GM23338 (cell line): Measurements from ENCODE around the gene AKR1C1. TPM values are rescaled to one million over a fixed set of nuclear protein-coding genes. Genes with fewer than 3 reads are reported as not detected.
"Not testable (repeated sequence)": the region's sequence is repeated elsewhere in the genome, so short reads cannot be mapped to it uniquely, and the experiment has no call there.

Experiments used
- ATAC-seq: fragments of 200-7000 bp; cut with Tn5 transposase; 3 replicates; pipeline ENCODE4 v1.9.1; 2020
- DNase-seq: peaks from one replicate; pipeline ENCODE4 v3.0.0-alpha.2; 2015; ENCODE audit warnings: low spot score
- H2AFZ ChIP-seq: fragments of 200-600 bp; sonication (generic); 2 replicates; pipeline ENCODE4 v1.8.0; 2016; ENCODE audit warnings: antibody characterized with exemption, mild to moderate bottlenecking, moderate library complexity
- H3F3A ChIP-seq: fragments of 200-600 bp; sonication (generic); replicated peaks from 2 replicates; pipeline ENCODE4 v1.8.0; 2017; ENCODE audit warnings: antibody characterized with exemption, mixed run types, low read depth
- H3K27ac ChIP-seq: fragments of 200-600 bp; sonication (generic); 2 replicates; pipeline ENCODE4 v1.6.1; 2016; ENCODE audit warnings: low read depth
- H3K27me3 ChIP-seq: fragments of 200-600 bp; sonication (generic); 2 replicates; pipeline ENCODE4 v1.8.0; 2016; ENCODE audit warnings: mild to moderate bottlenecking, mixed run types, moderate library complexity; ENCODE audit not compliant: insufficient read depth
- H3K36me3 ChIP-seq: fragments of 200-600 bp; sonication (generic); 2 replicates; pipeline ENCODE4 v1.8.0; 2016; ENCODE audit warnings: mild to moderate bottlenecking; ENCODE audit not compliant: insufficient read depth
- H3K4me1 ChIP-seq: fragments of 200-600 bp; sonication (generic); 2 replicates; pipeline ENCODE4 v1.8.0; 2016; ENCODE audit warnings: mild to moderate bottlenecking, moderate library complexity; ENCODE audit not compliant: insufficient read depth
- H3K4me2 ChIP-seq: fragments of 200-600 bp; sonication (generic); 2 replicates; pipeline ENCODE4 v1.7.1; 2017; ENCODE audit warnings: mixed run types
- H3K4me3 ChIP-seq: fragments of 200-600 bp; sonication (generic); 2 replicates; pipeline ENCODE4 v1.6.1; 2016; ENCODE audit warnings: mixed run types
- H3K79me2 ChIP-seq: fragments of 200-600 bp; sonication (generic); replicated peaks from 2 replicates; pipeline ENCODE4 v1.8.0; 2017; ENCODE audit warnings: mild to moderate bottlenecking; ENCODE audit not compliant: insufficient read depth
- H3K9me2 ChIP-seq: fragments of 200-600 bp; sonication (generic); 2 replicates; pipeline ENCODE4 v1.8.0; 2017; ENCODE audit not compliant: insufficient read depth
- H4K20me1 ChIP-seq: fragments of 200-600 bp; sonication (generic); replicated peaks from 2 replicates; pipeline ENCODE4 v1.8.0; 2017; ENCODE audit warnings: mild to moderate bottlenecking; ENCODE audit not compliant: insufficient read depth
- H3K27ac Mint-ChIP-seq: 2 replicates; pipeline ENCODE4 v1.8.0; 2020; ENCODE audit warnings: inconsistent platforms, mild to moderate bottlenecking, moderate library complexity, mixed read lengths
- H3K27me3 Mint-ChIP-seq: 3 replicates; pipeline ENCODE4 v1.8.0; 2022; ENCODE audit warnings: low read depth, mild to moderate bottlenecking, moderate library complexity, mixed read lengths, inconsistent platforms; ENCODE audit not compliant: insufficient read depth, poor library complexity
- H3K36me3 Mint-ChIP-seq: 3 replicates; pipeline ENCODE4 v1.8.0; 2021; ENCODE audit warnings: low read depth, mild to moderate bottlenecking, inconsistent platforms, moderate library complexity, mixed read lengths
- H3K4me1 Mint-ChIP-seq: 3 replicates; pipeline ENCODE4 v1.8.0; 2020; ENCODE audit warnings: mild to moderate bottlenecking, inconsistent platforms, mixed read lengths
- H3K4me3 Mint-ChIP-seq: 3 replicates; pipeline ENCODE4 v1.8.0; 2021; ENCODE audit warnings: moderate library complexity, mild to moderate bottlenecking, inconsistent platforms, mixed read lengths
- H3K9me3 Mint-ChIP-seq: 3 replicates; pipeline ENCODE4 v1.8.0; 2020; ENCODE audit warnings: moderate library complexity, mild to moderate bottlenecking, inconsistent platforms, mixed read lengths
- CREB1 ChIP-seq: fragments of 250-450 bp; sonication (Bioruptor Pico); IDR thresholded peaks from 2 replicates; pipeline ENCODE4 v1.5.0; 2020; ENCODE audit warnings: low read depth, mild to moderate bottlenecking, moderate library complexity
- CTCF ChIP-seq, 2 experiments: fragments of 200-600 bp in 1 of 2; sonication (generic) in 1 of 2; conservative IDR thresholded peaks; 2 replicates each; pipeline versions ENCODE4 v1.5.1 to v1.6.1; 2016 to 2017; ENCODE audit warnings: antibody characterized with exemption in 2 of 2, low read depth in 2 of 2, mild to moderate bottlenecking in 2 of 2, moderate library complexity in 1 of 2
- ETS1 ChIP-seq: IDR thresholded peaks from 2 replicates; pipeline ENCODE4 v1.6.1; 2016; ENCODE audit warnings: antibody characterized with exemption
- EZH2 ChIP-seq: fragments of 200-600 bp; sonication (generic); IDR thresholded peaks from one replicate; pipeline ENCODE4 v1.8.0; 2017; ENCODE audit warnings: antibody characterized with exemption, mild to moderate bottlenecking, low read depth; ENCODE audit not compliant: unreplicated experiment
- EZH2phosphoT487 ChIP-seq: fragments of 200-600 bp; sonication (generic); IDR thresholded peaks from one replicate; pipeline ENCODE4 v1.8.1; 2018; ENCODE audit warnings: antibody characterized with exemption; ENCODE audit not compliant: unreplicated experiment
- NANOG ChIP-seq: IDR thresholded peaks from 2 replicates; pipeline ENCODE4 v1.6.1; 2016; ENCODE audit warnings: antibody characterized with exemption, borderline replicate concordance
- POLR2AphosphoS5 ChIP-seq: IDR thresholded peaks from 2 replicates; pipeline ENCODE4 v1.6.1; 2016; ENCODE audit warnings: antibody characterized with exemption, low read depth
- STAT1 ChIP-seq: IDR thresholded peaks from one replicate; pipeline ENCODE4 v1.6.1; 2016; ENCODE audit warnings: antibody characterized with exemption; ENCODE audit not compliant: unreplicated experiment
- ZNF331 ChIP-seq: fragments of 250-450 bp; sonication (Bioruptor Pico); IDR thresholded peaks from 2 replicates; pipeline ENCODE4 v1.5.0; 2020; ENCODE audit warnings: low read depth, mild to moderate bottlenecking, moderate library complexity
- polyA plus RNA-seq: library from polyadenylated mRNA; unstranded; fragments of >200 nt; fragmentation: Nextera tagmentation; extraction: Ambion mirVana; gene quantifications from 2 replicates; pipeline ENCODE4 v1.2.1, GENCODE V29; 2016
- total RNA-seq: library from RNA; depleted of rRNA; stranded (reverse); fragments of >200 nt; shearing (Covaris generic); gene quantifications from 2 replicates; pipeline ENCODE4 v1.2.3, GENCODE V29; 2014

AKR1C1 gene
- total and polyA plus RNA-seq, 2 experiments from 2014 or later = 2.6 to 5.1 TPM

GRCh38 chr10:4947635-4948596 is 15.3 kb upstream of the AKR1C1 start:
- TF ChIP-seq CTCF (conservative IDR thresholded peaks at IDR 0.05; ENCODE audit: low read depth in 2 of 2) (no peak), POLR2AphosphoS5 (no peak)
- H3K27me3 ChIP-seq = no peaks in the 10 kb centered on the region
- 0 out of 2 replicates have a peak, but pooled peaks cover 2% of the 10 kb centered on the region for H3F3A ChIP-seq
- H3K4me3 Mint-ChIP-seq = no peak overlapping the region
- no peaks in the 10 kb centered on the region for H3K36me3 ChIP-seq
- 0 out of 2 replicates have a peak overlapping the region, but pooled peaks have one; percentile 23 for H2AFZ ChIP-seq
- peaks cover 2% of the 10 kb centered on the region; the same call in 2 of the 3 replicates for H3K9me3 Mint-ChIP-seq
- H3K79me2 ChIP-seq = no peaks in the 10 kb centered on the region
- H3K27me3 Mint-ChIP-seq = no peaks in the 10 kb centered on the region
- H3K4me1 Mint-ChIP-seq = peaks cover 50% of the 10 kb centered on the region
- no peaks in the 10 kb centered on the region for H4K20me1 ChIP-seq
- no peak overlapping the region for H3K27ac ChIP-seq
- ATAC-seq = no peak
- no peaks in the 10 kb centered on the region; the same call in 2 of the 3 replicates for H3K36me3 Mint-ChIP-seq
- peaks cover 43% of the 10 kb centered on the region for H3K4me1 ChIP-seq
- H3K27ac Mint-ChIP-seq = no peak overlapping the region
- peak overlapping the region; percentile 7; the same call in 1 of the 2 replicates for H3K4me2 ChIP-seq
- peaks cover 28% of the 10 kb centered on the region for H3K9me2 ChIP-seq
- no peak overlapping the region for H3K4me3 ChIP-seq
- DNase-seq = no peak

- H3K79me2 ChIP-seq, H3K27ac Mint-ChIP-seq, H4K20me1 ChIP-seq, H3F3A ChIP-seq, H3K36me3 ChIP-seq, H3K27ac ChIP-seq, H3K36me3 Mint-ChIP-seq, H3K27me3 ChIP-seq, H3K27me3 Mint-ChIP-seq, DNase-seq, H2AFZ ChIP-seq, H3K4me3 ChIP-seq, H3K4me3 Mint-ChIP-seq, H3K9me3 Mint-ChIP-seq, ATAC-seq, H3K4me2 ChIP-seq: not testable (repeated sequence)
- H3K4me1 Mint-ChIP-seq = peaks cover 25% of the 10 kb centered on the region; the same call in 2 of the 3 replicates
- Histone ChIP-seq H3K4me1 (peaks cover 19% of the 10 kb centered on the region), H3K9me2 (peaks cover 16% of the 10 kb centered on the region; the same call in 1 of the 2 replicates)
Observed at GRCh38 chr10:4951512-4952162, 11.6 kb upstream of the AKR1C1 start.

- no peak overlapping the region for H3K4me3 Mint-ChIP-seq
- no peak overlapping the region for H3K27ac Mint-ChIP-seq
Observed at GRCh38 chr10:4953405-4953804, 9.8 kb upstream of the AKR1C1 start.

More at GRCh38 chr10:4953405-4953804, 9.8 kb upstream of the AKR1C1 start:
- H3K9me2 ChIP-seq = peaks cover 14% of the 10 kb centered on the region; the same call in 1 of the 2 replicates
- H4K20me1 ChIP-seq = no peaks in the 10 kb centered on the region
- DNase-seq (no peak), ATAC-seq (no peak)
- H3K79me2 ChIP-seq = no peaks in the 10 kb centered on the region
- H3K9me3 Mint-ChIP-seq = no peaks in the 10 kb centered on the region
- peaks cover 8% of the 10 kb centered on the region; the same call in 2 of the 3 replicates for H3K4me1 Mint-ChIP-seq
- no peaks in the 10 kb centered on the region for H3K36me3 ChIP-seq
- no peaks in the 10 kb centered on the region for H3K36me3 Mint-ChIP-seq
- H3K4me2 ChIP-seq = no peak overlapping the region
- peaks cover 3% of the 10 kb centered on the region; the same call in 1 of the 2 replicates for H3K4me1 ChIP-seq
- H3K27me3 Mint-ChIP-seq = no peaks in the 10 kb centered on the region
- H3K27ac ChIP-seq = no peak overlapping the region
- no peaks in the 10 kb centered on the region for H3F3A ChIP-seq
- no peak overlapping the region for H3K4me3 ChIP-seq
- TF ChIP-seq STAT1 = no peak
- TF ChIP-seq CREB1 = no peak
- TF ChIP-seq ZNF331 (CRISPR knock-in tag) = no peak
- TF ChIP-seq EZH2phosphoT487 = no peak
- TF ChIP-seq ETS1 = no peak
- TF ChIP-seq CTCF (conservative IDR thresholded peaks at IDR 0.05; ENCODE audit: low read depth in 2 of 2) = no peak
- TF ChIP-seq POLR2AphosphoS5 = no peak
- no peak for TF ChIP-seq EZH2
- no peak for TF ChIP-seq NANOG
- no peaks in the 10 kb centered on the region for H3K27me3 ChIP-seq
- no peak overlapping the region for H2AFZ ChIP-seq
